HG02623 (cell line): ENCODE results near the gene PAQR4.

Experiments
- ATAC-seq: cut with Tn5 transposase; IDR thresholded peaks from one replicate; pipeline ENCODE4 v1.9.1; 2021; ENCODE audit warnings: moderate library complexity; ENCODE audit not compliant: unreplicated experiment

PAQR4 gene

GRCh38 chr16:2964475-2965336 is 4.4 kb upstream of the PAQR4 start:
- ATAC-seq: no peak

GRCh38 chr16:2966043-2966807 is 2.9 kb upstream of the PAQR4 start:
- no peak for ATAC-seq

- ATAC-seq: no peak
Observed at GRCh38 chr16:2966808-2967191, 2.3 kb upstream of the PAQR4 start.

- no peak for ATAC-seq
Observed at GRCh38 chr16:2967211-2967631, 1.9 kb upstream of the PAQR4 start.

- ATAC-seq: no peak
Observed at GRCh38 chr16:2967721-2968161, 1.4 kb upstream of the PAQR4 start.

GRCh38 chr16:2968368-2968737 is 795 bp upstream of the PAQR4 start:
- no peak for ATAC-seq

GRCh38 chr16:2969545-2970521 is 685 bp downstream of the PAQR4 start:
- ATAC-seq: no peak

- no peak for ATAC-seq
Observed at GRCh38 chr16:2970563-2970962, 1.4 kb downstream of the PAQR4 start.

GRCh38 chr16:2971134-2971984 is 2.2 kb downstream of the PAQR4 start:
- no peak for ATAC-seq

- ATAC-seq: no peak
Observed at GRCh38 chr16:2971985-2972784, 3.0 kb downstream of the PAQR4 start.

- no peak for ATAC-seq
Observed at GRCh38 chr16:2973093-2973492, 3.9 kb downstream of the PAQR4 start.

GRCh38 chr16:2973605-2974318 is 4.6 kb downstream of the PAQR4 start:
- no peak for ATAC-seq

GRCh38 chr16:2974319-2975056 is 5.3 kb downstream of the PAQR4 start:
- ATAC-seq: no peak

- ATAC-seq: no peak
Observed at GRCh38 chr16:2975161-2975795, 6.1 kb downstream of the PAQR4 start.

GRCh38 chr16:2976201-2976600 is 7.1 kb downstream of the PAQR4 start:
- ATAC-seq: no peak

- no peak for ATAC-seq
Observed at GRCh38 chr16:2976673-2977072, 7.5 kb downstream of the PAQR4 start.

- ATAC-seq: no peak
Observed at GRCh38 chr16:2977440-2977839, 8.3 kb downstream of the PAQR4 start.
